ENCODE measurements around the gene ADGRA3.

GRCh38 chr4:22339491-22339890, 176.4 kb downstream of the ADGRA3 start:
- TF ChIP-seq CTCF (IDR thresholded peaks at IDR 0.05) (no peak), POLR2A (IDR thresholded peaks at IDR 0.05) (no peak)

Measured in tibial nerve (tissue), 3 donors.